ENCODE results near the gene NOC2L.

NOC2L gene

DNA sequence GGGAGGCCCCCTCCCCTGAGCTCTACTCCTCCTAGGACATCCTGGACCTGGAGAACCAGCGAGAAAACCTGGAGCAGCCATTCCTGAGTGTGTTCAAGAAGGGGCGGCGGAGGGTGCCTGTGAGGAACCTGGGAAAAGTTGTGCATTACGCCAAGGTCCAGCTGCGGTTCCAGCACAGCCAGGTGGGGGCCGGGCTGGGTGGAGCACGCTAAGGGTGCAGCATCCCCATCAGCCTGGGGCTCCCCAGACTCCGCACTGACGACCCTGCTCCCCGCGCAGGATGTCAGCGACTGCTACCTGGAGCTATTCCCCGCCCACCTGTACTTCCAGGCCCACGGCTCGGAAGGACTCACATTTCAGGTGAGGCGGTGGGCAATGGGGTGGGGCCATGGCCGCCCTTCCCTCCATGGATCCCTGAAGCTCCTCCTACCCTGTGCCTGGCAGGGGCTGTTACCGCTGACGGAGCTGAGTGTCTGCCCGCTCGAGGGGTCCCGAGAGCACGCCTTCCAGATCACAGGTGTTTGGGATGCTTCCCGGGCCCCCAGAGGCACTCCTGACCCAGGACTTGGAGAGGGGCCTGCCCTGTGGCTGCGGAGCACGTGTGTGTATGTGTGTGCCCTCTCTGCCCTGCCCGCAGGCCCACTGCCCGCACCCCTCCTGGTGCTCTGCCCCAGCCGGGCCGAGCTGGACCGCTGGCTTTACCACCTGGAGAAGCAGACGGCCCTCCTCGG is 11.4 kb upstream of the NOC2L start:
- Histone ChIP-seq H3K4me1 (ENCODE audit: insufficient read depth, low read length) (no peaks in the 10 kb centered on the region), H3K36me3 (ENCODE audit: insufficient read depth, low read depth, low read length) (no peaks in the 10 kb centered on the region), H3K9ac (ENCODE audit: low read depth, low read length) (no peak overlapping the region), H3K27ac (ENCODE audit: low read length) (no peak overlapping the region), H3K9me3 (ENCODE audit: insufficient read depth, low read depth, low read length) (no peaks in the 10 kb centered on the region), H3K4me3 (ENCODE audit: low read length) (peak overlapping the region; percentile 44; the same call in 1 of the 2 replicates), H3K27me3 (ENCODE audit: insufficient read depth, low read length) (peaks cover 76% of the 10 kb centered on the region)

DNA sequence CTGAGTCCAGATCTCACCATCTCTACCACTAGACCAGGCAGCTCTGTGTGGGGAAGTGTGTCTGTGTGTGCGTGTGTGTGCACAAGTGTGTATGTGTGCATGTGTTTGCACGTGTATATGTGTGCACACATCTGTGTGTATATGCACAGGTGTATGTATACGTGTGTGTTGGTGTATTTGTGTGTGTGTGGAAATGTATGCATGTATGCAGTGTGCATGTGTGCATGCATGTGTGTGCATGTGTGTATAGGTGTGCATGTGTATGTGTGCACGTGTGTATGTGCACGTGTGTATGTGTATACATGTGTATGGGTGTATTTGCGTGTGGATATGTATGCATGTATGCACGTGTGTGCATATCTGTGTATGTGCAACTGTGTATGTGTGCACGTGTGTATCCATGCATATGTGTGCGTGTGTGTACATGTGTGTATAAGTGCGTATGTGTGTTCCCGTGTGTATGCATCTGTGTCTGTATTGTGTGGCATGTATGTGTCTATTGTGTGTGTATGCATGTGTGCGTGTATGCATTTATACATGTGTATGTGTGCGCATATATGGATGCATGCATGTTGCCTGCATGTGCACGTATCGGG is 10.3 kb upstream of the NOC2L start:
- Histone ChIP-seq H3K4me1 (ENCODE audit: insufficient read depth, low read length) (no peaks in the 10 kb centered on the region), H3K36me3 (ENCODE audit: insufficient read depth, low read depth, low read length) (no peaks in the 10 kb centered on the region), H3K9me3 (ENCODE audit: insufficient read depth, low read depth, low read length) (no peaks in the 10 kb centered on the region), H3K9ac (ENCODE audit: low read depth, low read length) (no peak overlapping the region), H3K27ac (ENCODE audit: low read length) (no peak overlapping the region), H3K4me3 (ENCODE audit: low read length) (no peak overlapping the region), H3K27me3 (ENCODE audit: insufficient read depth, low read length) (peaks cover 71% of the 10 kb centered on the region)

DNA sequence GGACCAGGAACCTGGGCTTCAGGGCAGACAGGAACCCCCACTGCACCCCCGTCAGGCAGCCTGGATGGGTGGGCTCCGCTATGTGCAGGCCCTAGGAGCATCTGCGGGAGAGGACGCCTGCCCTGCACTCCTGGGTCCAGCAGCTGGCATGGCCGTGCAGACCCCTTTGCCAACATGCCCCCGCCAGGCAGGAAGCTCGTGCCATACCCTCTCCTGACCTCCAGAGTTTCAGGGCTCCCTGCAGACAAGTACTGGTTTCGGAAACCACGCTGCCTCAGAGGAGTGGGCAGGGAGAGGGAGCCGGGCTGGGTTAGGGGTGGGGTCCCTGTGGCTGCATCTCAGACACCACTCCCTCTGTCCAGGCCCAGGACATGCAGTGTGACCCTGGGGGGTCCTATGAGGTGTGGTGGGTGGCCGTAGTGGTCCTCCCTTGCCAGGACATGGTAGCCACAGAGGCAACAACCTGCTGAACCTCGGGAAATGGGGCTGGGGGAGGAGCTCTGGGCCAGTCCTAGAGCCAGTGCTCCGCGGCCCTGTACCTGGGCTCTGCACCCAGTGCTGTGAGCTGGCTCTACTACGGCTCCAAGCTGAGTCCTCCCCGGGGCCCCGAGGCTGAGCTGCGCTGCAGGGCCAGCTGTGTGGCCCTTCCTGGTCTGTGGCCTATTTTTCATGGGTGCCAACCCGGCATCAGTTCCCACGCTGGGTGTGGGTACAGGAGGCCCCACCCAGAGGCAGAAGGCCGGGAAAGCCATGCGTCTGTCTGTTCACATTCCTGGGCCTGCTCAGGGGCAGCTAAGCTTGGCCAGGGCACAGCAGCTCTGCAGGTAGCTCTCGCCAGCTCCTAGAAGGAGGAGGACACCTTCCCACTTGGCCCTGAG is 8.6 kb upstream of the NOC2L start:
- Histone ChIP-seq H3K4me1 (ENCODE audit: insufficient read depth, low read length) (no peaks in the 10 kb centered on the region), H3K27ac (ENCODE audit: low read length) (no peak overlapping the region), H3K36me3 (ENCODE audit: insufficient read depth, low read depth, low read length) (peaks cover 3% of the 10 kb centered on the region; the same call in 1 of the 2 replicates), H3K27me3 (ENCODE audit: insufficient read depth, low read length) (peaks cover 69% of the 10 kb centered on the region), H3K9me3 (ENCODE audit: insufficient read depth, low read depth, low read length) (no peaks in the 10 kb centered on the region), H3K4me3 (ENCODE audit: low read length) (no peak overlapping the region), H3K9ac (ENCODE audit: low read depth, low read length) (no peak overlapping the region)

DNA sequence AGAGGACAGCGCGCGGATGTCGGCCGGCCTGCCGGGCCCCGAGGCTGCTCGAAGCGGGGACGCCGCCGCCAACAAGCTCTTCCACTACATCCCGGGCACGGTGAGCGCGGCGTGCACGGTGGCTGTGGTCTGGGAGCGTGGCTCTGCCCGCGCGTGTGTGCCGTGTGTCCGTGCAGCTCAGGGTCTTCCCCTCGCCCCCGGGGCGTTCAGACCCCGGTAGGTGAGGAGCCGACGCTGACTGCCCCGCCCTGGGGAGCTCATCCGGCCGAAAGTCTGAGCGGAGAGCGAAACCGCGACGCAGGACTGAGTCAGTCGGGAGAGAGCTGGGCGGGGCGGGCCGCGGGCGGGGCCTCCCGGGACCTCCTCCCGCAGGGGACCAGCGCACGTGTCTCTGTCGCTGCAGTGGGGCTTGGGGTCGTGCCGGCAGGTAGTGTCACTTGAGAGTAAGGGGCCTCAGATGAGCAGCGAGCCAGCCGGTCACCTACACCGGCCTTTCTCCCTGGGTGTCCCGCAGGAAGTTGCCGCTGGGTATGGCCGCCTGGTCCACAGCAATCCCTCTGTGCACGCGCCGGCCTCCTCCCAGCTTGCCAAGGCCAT is 7.7 kb upstream of the NOC2L start:
- Histone ChIP-seq H3K27me3 (ENCODE audit: insufficient read depth, low read length) (peaks cover 65% of the 10 kb centered on the region), H3K36me3 (ENCODE audit: insufficient read depth, low read depth, low read length) (peaks cover 9% of the 10 kb centered on the region; the same call in 1 of the 2 replicates), H3K4me3 (ENCODE audit: low read length) (peak overlapping the region; percentile 66; the same call in 1 of the 2 replicates), H3K4me1 (ENCODE audit: insufficient read depth, low read length) (no peaks in the 10 kb centered on the region), H3K9me3 (ENCODE audit: insufficient read depth, low read depth, low read length) (no peaks in the 10 kb centered on the region), H3K9ac (ENCODE audit: low read depth, low read length) (no peak overlapping the region), H3K27ac (ENCODE audit: low read length) (no peak overlapping the region)

DNA sequence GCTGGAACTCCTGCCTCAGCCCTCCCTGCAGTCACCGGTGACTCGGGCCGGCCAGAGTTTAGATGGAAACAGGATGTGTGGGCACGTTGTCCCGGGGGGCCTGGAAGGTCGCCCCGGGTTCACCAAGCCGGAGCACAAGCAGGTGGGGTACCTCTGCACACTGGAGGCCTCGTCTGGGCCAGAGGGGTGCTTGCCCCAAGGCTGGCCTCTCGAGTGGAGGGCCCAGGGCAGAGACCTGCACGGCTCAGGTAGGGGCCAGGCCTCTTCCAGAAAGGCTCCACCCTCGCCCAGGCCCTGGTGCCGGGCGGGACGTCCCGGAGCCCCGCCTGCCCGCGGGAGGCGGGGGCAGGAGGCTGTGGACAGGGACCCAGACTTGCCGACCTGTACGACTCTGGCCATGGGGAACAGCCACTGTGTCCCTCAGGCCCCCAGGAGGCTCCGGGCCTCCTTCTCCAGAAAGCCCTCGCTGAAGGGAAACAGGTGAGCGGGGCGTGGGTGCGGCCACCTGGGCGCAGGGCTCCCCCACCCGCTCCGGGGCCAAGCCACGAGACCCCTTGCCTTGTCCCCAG is 7.2 kb upstream of the NOC2L start, which contains the start of gene PLEKHN1:
Gene PLEKHN1, plus strand, starts transcription at position 348 of the 569 bp plus-strand sequence. Its CDS starts 50 bp downstream, at position 398.
- H3K27me3 ChIP-seq (ENCODE audit: insufficient read depth, low read length): peaks cover 65% of the 10 kb centered on the region
- H3K4me3 ChIP-seq (ENCODE audit: low read length): peak within 1 kb of the TSS; percentile 66; the same call in 1 of the 2 replicates
- no peak within 1 kb of the TSS for H3K27ac ChIP-seq (ENCODE audit: low read length)
- H3K9ac ChIP-seq (ENCODE audit: low read depth, low read length): no peak within 1 kb of the TSS
- no peaks in the 10 kb centered on the region for H3K4me1 ChIP-seq (ENCODE audit: insufficient read depth, low read length)
- H3K36me3 ChIP-seq (ENCODE audit: insufficient read depth, low read depth, low read length): peaks cover 9% of the 10 kb centered on the region; the same call in 1 of the 2 replicates
- H3K9me3 ChIP-seq (ENCODE audit: insufficient read depth, low read depth, low read length): no peaks in the 10 kb centered on the region

DNA sequence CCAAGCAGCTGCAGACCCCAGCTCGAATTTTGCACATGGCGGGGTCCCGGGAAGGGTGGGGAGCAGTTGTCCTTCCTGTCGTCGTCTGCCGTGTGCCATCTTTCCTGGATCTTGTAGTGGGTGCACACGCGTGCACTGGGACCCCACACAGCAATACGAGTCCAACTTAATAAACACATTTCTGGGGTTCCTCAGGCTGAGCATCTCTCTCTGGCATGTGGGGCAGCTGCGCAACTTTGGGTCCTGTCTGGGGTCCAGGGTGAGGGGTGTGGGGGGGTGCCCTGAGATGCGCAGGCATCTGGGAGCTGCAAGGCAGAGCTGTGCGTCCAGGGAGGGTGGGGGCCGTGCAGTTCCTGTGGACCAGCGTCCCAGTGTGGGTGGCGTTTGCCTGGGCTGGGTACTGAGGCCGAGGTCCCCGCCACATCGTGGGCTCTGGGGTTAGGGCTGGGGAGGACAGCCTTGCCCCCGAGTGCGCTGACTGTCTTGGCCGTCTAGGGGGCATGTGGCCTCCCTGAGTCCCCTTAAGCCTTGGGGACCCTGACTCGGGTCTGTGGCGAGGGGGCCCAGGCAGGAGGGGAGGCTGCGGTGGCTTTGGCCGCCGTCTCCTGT is 6.6 kb upstream of the NOC2L start:
- H3K4me3 ChIP-seq (ENCODE audit: low read length): no peak overlapping the region
- H3K27me3 ChIP-seq (ENCODE audit: insufficient read depth, low read length): peaks cover 61% of the 10 kb centered on the region
- no peak overlapping the region for H3K9ac ChIP-seq (ENCODE audit: low read depth, low read length)
- no peaks in the 10 kb centered on the region for H3K4me1 ChIP-seq (ENCODE audit: insufficient read depth, low read length)
- no peak overlapping the region for H3K27ac ChIP-seq (ENCODE audit: low read length)
- H3K36me3 ChIP-seq (ENCODE audit: insufficient read depth, low read depth, low read length): peaks cover 9% of the 10 kb centered on the region; the same call in 1 of the 2 replicates
- no peaks in the 10 kb centered on the region for H3K9me3 ChIP-seq (ENCODE audit: insufficient read depth, low read depth, low read length)

DNA sequence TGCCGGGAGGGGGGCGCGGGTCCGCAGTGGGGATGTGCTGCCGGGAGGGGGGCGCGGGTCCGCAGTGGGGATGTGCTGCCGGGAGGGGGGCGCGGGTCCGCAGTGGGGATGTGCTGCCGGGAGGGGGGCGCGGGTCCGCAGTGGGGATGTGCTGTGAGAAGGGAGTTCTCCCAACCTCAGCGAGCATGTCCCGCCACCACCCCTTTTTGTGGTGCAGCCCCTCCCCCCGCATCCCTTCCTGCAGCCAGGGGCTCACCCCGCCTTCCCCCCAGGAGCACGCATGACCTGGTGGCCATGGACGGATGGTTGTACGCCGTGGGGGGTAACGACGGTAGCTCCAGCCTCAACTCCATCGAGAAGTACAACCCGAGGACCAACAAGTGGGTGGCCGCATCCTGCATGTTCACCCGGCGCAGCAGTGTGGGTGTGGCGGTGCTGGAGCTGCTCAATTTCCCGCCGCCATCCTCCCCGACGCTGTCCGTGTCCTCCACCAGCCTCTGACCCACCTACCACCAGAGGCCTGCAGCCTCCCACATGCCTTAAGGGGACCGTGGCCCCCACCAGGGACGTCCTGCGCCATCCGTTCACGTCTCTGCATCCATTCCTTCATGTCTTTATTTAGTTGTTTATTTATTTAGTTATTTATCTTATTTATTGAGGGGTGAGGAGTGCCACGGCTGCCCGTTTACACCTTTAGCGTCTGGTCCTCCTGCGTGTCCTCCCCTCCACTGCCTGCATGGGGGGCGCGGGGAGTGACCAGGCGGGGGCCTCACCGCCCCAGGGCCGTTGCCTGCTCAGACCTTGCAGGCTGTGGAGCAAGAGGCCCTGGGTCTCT is 5.9 kb upstream of the NOC2L start:
- Histone ChIP-seq H3K9ac (ENCODE audit: low read depth, low read length) (no peak overlapping the region), H3K27me3 (ENCODE audit: insufficient read depth, low read length) (peaks cover 57% of the 10 kb centered on the region), H3K36me3 (ENCODE audit: insufficient read depth, low read depth, low read length) (peaks cover 9% of the 10 kb centered on the region; the same call in 1 of the 2 replicates), H3K27ac (ENCODE audit: low read length) (no peak overlapping the region), H3K9me3 (ENCODE audit: insufficient read depth, low read depth, low read length) (no peaks in the 10 kb centered on the region), H3K4me1 (ENCODE audit: insufficient read depth, low read length) (no peaks in the 10 kb centered on the region), H3K4me3 (ENCODE audit: low read length) (no peak overlapping the region)

DNA sequence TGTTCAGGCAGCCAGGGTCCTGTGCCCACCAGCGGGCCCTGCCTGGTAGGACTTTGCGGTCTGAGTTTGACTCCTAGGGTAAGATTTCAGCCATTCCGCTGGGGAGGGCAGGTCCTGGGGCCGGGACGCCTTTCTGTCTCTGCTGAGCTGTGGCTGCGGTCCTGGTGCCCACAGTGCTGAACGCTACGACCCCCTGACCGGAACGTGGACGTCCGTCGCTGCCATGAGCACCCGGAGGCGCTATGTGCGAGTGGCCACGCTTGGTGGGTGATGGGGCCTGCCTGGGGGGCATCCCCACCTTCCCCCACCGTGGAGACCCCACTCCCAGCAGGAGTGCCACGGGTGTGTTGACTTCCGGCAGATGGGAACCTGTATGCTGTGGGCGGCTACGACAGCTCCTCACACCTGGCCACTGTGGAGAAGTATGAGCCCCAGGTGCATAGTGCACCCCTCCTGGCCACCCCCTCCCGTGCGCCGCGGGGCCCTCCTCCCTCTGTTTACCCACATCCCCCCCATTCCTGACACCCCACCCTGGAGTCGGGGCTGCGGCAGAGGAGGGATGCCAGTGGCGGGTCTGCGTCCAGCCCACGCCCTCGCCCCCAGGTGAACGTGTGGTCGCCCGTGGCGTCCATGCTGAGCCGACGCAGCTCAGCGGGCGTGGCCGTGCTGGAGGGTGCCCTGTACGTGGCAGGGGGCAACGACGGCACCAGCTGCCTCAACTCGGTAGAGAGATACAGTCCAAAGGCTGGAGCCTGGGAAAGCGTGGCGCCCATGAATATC is 4.9 kb upstream of the NOC2L start:
- Histone ChIP-seq H3K27ac (ENCODE audit: low read length) (no peak overlapping the region), H3K4me1 (ENCODE audit: insufficient read depth, low read length) (no peaks in the 10 kb centered on the region), H3K27me3 (ENCODE audit: insufficient read depth, low read length) (peaks cover 55% of the 10 kb centered on the region), H3K4me3 (ENCODE audit: low read length) (no peak overlapping the region), H3K36me3 (ENCODE audit: insufficient read depth, low read depth, low read length) (peaks cover 9% of the 10 kb centered on the region; the same call in 1 of the 2 replicates), H3K9ac (ENCODE audit: low read depth, low read length) (no peak overlapping the region), H3K9me3 (ENCODE audit: insufficient read depth, low read depth, low read length) (no peaks in the 10 kb centered on the region)

DNA sequence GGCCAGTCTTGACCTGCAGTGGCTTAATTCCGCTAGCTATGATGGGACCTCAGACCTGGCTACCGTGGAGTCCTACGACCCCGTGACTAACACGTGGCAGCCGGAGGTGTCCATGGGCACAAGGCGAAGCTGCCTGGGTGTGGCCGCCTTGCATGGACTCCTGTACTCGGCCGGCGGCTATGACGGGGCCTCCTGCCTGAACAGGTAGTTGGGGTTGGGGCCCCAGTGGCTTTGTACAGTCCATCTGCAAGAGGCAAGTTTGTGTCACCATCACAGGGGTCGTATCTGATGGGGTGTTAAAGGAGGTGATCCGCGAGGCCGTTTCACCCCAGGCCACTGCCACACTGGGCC is 4.2 kb upstream of the NOC2L start:
- Histone ChIP-seq H3K9ac (ENCODE audit: low read depth, low read length) (no peak overlapping the region), H3K4me3 (ENCODE audit: low read length) (no peak overlapping the region), H3K27me3 (ENCODE audit: insufficient read depth, low read length) (peaks cover 48% of the 10 kb centered on the region)

More for the DNA sequence above, 4.2 kb upstream of the NOC2L start:
- Histone ChIP-seq H3K36me3 (ENCODE audit: insufficient read depth, low read depth, low read length) (peaks cover 9% of the 10 kb centered on the region; the same call in 1 of the 2 replicates), H3K9me3 (ENCODE audit: insufficient read depth, low read depth, low read length) (no peaks in the 10 kb centered on the region), H3K4me1 (ENCODE audit: insufficient read depth, low read length) (no peaks in the 10 kb centered on the region), H3K27ac (ENCODE audit: low read length) (no peak overlapping the region)
